GM12892 (cell line): ENCODE measurements around the gene KDR.

Experiments used
- POLR2A ChIP-seq: IDR thresholded peaks from 2 replicates; pipeline ENCODE4 v1.6.1; 2011; ENCODE audit warnings: low read depth, low read length, control low read depth
- TAF1 ChIP-seq: IDR thresholded peaks from 2 replicates; pipeline ENCODE4 v1.6.1; 2011; ENCODE audit warnings: low read depth, mild to moderate bottlenecking, control low read depth, low read length, borderline replicate concordance

DNA sequence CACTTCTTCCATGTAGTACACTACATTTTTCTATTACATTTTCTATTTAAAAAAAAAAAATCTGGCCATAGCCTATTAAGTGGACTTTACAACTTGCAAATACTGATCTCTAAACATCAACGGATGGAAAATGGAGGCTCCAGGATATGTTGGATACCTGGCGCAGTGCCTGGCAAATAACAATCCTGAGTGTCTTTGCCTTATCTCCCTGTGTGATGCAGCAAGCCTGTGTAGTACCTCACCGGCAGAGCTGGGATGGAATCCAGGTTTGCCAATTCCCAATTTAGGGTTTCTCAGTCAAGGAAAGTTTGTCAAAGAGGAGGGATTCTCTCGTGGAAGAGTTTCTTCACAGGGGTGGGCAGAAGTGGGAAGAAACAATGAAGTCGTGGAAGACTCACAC lies 93.2 kb downstream of the KDR start:
- no peak for TF ChIP-seq TAF1
- TF ChIP-seq POLR2A: no peak
